ENCODE data around the gene DLG5.

- TF ChIP-seq CTCF (IDR thresholded peaks at IDR 0.05) = no peak
- TF ChIP-seq REST (IDR thresholded peaks at IDR 0.05; ENCODE audit: low read depth, low read length) = no peak
- no peak for TF ChIP-seq SMC3 (IDR thresholded peaks at IDR 0.05; ENCODE audit: low read depth, low read length)
- no peak for TF ChIP-seq MXI1 (IDR thresholded peaks at IDR 0.05; ENCODE audit: low read depth, low read length)
- no peak for TF ChIP-seq USF2 (IDR thresholded peaks at IDR 0.05; ENCODE audit: borderline replicate concordance, low read depth, low read length)
- no peak for TF ChIP-seq ZBTB33 (IDR thresholded peaks at IDR 0.05; ENCODE audit: borderline replicate concordance, low read depth)
Measured at GRCh38 chr10:77863446-77863845, 63.1 kb downstream of the DLG5 start.
